GM21447 (cell line): ENCODE results near the gene PNPLA2.

ENCODE experiments used
- ATAC-seq: cut with Tn5 transposase; IDR thresholded peaks from one replicate; pipeline ENCODE4 v1.9.1; 2021; ENCODE audit not compliant: unreplicated experiment

PNPLA2 gene

GRCh38 chr11:870418-870817, 51.7 kb downstream of the PNPLA2 start:
- ATAC-seq: no peak

- ATAC-seq: no peak
Observed at GRCh38 chr11:871472-871871, 52.8 kb downstream of the PNPLA2 start.

DNA sequence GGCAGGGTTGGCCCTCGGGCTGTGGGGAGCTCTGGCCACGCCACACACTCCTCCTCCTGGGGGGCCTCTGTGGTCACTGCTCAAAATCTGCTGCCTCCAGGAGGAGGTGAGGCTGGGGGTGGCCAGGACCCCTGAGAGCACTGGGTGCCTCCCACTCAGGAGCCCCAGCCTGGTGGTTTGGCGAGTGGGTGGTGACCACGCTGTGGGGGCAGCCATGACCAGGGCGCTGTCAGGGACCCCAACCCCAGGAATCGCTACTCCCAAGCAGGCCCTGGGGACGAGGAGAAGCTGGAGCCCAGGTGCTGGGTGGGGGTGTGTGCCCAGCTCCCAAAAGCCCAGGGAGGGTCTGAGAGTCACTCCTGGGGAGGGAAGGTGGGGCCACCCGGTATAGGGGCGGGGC, 54.1 kb downstream of the PNPLA2 start:
- no peak for ATAC-seq

GRCh38 chr11:873706-874105, 55.0 kb downstream of the PNPLA2 start:
- no peak for ATAC-seq
